IPS-15b (cell line): ENCODE measurements around the gene ARTN.

Experiments used
- H3K27me3 ChIP-seq: one replicate; pipeline ENCODE4 v1.6.1; 2013; ENCODE audit warnings: low read length; ENCODE audit not compliant: control insufficient read depth, insufficient read depth
- H3K36me3 ChIP-seq: one replicate; pipeline ENCODE4 v1.6.1; 2013; ENCODE audit warnings: low read length; ENCODE audit not compliant: control insufficient read depth, insufficient read depth
- H3K4me1 ChIP-seq: one replicate; pipeline ENCODE4 v1.6.1; 2013; ENCODE audit warnings: mild to moderate bottlenecking, low read length; ENCODE audit not compliant: control insufficient read depth, insufficient read depth
- H3K4me3 ChIP-seq: one replicate; pipeline ENCODE4 v1.5.1; 2013; ENCODE audit warnings: low read depth, low read length
- H3K9ac ChIP-seq: one replicate; pipeline ENCODE4 v1.6.1; 2013; ENCODE audit warnings: low read depth, mild to moderate bottlenecking, low read length
- H3K9me3 ChIP-seq: one replicate; pipeline ENCODE4 v1.6.1; 2013; ENCODE audit warnings: mild to moderate bottlenecking, low read length; ENCODE audit not compliant: control insufficient read depth, insufficient read depth

Gene ARTN

DNA sequence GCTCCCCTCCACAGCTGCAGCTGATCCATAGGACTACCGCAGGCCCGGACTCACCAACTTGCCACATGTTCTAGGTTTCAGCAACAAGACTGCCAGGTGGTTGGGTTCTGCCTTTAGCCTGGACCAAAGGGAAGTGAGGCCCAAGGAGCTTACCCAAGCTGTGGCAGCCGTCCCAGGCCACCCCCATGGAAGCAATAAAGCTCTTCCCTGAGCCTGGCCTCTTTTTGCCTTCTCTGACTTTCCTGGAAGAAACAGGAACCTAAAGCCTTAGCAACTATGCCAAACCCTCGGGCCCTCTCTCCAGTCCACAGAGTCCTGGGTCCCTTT, 2.7 kb upstream of the ARTN start:
- H3K4me1 ChIP-seq, result peaks cover 24% of the 10 kb centered on the region
- peaks cover 13% of the 10 kb centered on the region for H3K27me3 ChIP-seq
- no peak overlapping the region for H3K9ac ChIP-seq
- no peak overlapping the region for H3K4me3 ChIP-seq
- no peaks in the 10 kb centered on the region for H3K9me3 ChIP-seq
- no peaks in the 10 kb centered on the region for H3K36me3 ChIP-seq

DNA sequence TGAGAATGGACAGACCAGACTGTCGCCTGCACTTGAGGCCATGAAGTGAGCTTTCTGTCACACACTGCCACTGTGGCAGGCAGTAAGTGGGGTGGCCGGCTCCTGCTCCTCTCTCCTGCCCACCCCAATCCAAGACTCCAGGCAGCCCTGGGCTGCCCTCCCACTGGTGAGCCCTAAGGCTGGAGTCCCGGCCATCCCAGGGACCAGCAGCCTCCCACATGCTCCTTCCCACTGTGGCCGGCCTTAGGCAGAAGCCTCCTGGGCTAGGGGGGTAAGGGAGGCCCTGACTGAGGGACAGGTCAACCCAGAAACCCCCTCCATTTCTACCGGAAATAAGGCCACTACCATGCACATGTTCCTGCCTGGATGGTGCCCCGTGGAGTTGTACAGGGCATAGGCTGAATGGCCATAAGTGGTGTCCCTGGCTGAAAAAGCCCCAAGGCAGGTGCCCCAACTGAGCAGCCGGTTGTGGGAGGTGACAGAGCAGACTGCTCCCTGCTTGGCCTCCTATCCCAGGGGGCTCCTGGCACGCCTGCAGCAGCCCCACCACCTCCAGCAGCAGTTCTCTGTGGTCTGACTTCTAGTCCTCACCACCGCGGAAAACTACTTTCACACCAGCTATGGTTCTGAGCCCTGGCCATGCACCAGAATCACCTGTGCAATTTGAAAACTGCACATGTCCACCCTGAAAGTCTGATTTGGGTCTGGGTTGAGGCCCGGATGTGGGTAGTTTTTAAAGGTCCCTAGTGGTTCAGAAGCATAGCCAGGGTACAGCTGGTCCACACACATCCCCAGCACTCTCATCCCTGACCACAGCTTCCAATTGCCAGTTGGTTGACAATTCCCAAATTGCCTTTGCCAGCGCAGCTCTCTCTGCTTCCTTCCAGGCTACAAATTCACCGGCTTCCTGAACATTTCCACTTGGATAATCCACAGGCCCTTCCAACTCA, 1.6 kb upstream of the ARTN start:
- peaks cover 2% of the 10 kb centered on the region for H3K36me3 ChIP-seq
- H3K4me1 ChIP-seq, result peaks cover 24% of the 10 kb centered on the region
- H3K9ac ChIP-seq, result no peak overlapping the region
- no peaks in the 10 kb centered on the region for H3K9me3 ChIP-seq
- no peak overlapping the region for H3K4me3 ChIP-seq
- peaks cover 13% of the 10 kb centered on the region for H3K27me3 ChIP-seq

DNA sequence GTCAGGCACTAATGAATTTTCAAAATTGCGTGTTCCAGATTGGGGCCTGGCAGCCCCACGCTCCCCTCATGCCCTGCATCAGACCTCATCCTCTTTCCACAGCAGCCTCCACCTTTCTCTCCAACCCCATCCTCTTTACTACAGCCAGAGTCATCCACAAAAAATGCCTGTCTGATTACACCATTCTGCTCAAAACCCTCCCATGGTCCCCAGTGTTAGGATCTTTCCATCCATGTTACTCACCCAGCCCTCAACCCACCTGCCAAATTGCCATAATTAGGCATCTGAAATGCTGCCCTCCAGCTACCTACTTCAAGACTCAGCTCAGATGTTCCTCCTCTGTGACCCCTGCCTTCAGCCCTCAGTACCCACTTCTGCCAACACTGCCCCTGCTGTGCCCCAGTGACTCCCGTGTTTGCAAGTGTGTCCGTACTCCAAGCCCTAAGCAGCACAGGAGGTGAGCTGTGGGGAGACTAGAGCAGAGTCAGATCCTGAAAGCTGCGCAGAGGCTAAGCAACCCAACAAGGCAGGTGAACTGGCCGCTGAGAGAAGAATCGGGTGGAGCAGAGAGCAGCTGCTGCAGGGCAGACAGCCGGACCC, 715 bp upstream of the ARTN start:
- H3K9me3 ChIP-seq, result no peaks in the 10 kb centered on the region
- peaks cover 6% of the 10 kb centered on the region for H3K36me3 ChIP-seq
- H3K4me3 ChIP-seq, result peak overlapping the region; percentile 77
- H3K9ac ChIP-seq, result peak overlapping the region; percentile 4
- H3K4me1 ChIP-seq, result peaks cover 24% of the 10 kb centered on the region
- peaks cover 13% of the 10 kb centered on the region for H3K27me3 ChIP-seq

DNA sequence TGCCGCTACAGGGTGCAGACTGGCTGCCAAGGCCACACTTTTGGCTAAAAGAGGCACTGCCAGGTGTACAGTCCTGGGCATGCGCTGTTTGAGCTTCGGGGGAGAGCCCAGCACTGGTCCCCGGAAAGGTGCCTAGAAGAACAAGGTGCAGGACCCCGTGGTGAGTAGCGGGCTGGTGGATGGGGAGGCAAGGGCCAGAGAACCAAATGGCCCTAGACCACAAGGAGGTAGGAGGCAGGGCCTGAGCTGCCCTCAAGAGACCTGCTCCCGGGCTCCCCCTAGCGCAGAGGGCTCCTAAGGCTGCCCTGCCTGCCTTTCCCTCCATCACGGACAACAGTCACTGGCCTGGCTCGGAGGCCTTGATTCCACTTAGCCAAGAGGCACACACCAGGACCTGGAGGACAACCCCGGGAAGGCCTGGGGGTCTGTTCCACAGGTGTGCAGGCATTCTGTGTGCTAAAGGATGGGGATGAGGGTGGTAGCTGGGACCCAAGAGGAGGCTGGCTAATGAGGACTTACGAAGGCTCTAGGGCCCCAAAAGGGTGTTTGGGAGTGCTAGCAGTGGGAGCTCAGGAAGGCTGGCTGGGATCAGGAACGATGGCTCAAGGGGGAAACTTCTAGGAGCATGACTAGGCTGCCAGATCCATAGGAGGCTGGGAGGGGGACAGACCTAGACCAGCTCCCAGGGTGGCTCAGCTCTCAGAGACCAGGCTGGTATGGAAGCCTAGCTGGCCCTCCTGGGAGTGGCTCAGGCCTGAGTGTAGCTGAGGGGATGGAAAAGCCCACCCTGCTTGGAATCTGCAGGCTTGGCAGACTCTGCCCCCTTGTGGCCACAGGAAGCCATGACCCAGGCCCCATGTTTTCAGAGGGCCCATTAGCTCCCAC, 742 bp downstream of the ARTN start:
- Histone ChIP-seq H3K36me3 (peaks cover 6% of the 10 kb centered on the region), H3K9me3 (no peaks in the 10 kb centered on the region), H3K4me3 (peak overlapping the region; percentile 77), H3K9ac (peak overlapping the region; percentile 70), H3K4me1 (peaks cover 24% of the 10 kb centered on the region), H3K27me3 (peaks cover 13% of the 10 kb centered on the region)

DNA sequence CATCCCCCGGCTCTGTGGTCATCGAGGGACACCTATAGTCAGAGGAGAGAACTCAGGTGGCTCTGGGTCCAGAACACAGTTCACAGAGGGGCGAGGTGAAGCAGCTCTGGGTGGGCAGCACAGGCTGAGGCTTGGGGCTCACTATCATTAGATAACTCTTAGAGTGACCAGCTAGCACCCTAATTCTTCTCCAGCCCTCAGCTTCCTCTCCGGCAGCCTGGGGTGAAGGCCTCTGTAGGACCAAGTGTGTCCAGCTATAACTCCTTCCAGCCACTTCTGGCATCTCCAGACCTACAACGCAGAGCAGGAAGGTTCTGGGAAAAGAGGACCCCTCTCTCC, 1.4 kb downstream of the ARTN start:
- H3K4me1 ChIP-seq, result peaks cover 21% of the 10 kb centered on the region
- peaks cover 13% of the 10 kb centered on the region for H3K27me3 ChIP-seq
- H3K9ac ChIP-seq, result no peak overlapping the region
- H3K36me3 ChIP-seq, result peaks cover 6% of the 10 kb centered on the region
- H3K4me3 ChIP-seq, result peak overlapping the region; percentile 16
- no peaks in the 10 kb centered on the region for H3K9me3 ChIP-seq

DNA sequence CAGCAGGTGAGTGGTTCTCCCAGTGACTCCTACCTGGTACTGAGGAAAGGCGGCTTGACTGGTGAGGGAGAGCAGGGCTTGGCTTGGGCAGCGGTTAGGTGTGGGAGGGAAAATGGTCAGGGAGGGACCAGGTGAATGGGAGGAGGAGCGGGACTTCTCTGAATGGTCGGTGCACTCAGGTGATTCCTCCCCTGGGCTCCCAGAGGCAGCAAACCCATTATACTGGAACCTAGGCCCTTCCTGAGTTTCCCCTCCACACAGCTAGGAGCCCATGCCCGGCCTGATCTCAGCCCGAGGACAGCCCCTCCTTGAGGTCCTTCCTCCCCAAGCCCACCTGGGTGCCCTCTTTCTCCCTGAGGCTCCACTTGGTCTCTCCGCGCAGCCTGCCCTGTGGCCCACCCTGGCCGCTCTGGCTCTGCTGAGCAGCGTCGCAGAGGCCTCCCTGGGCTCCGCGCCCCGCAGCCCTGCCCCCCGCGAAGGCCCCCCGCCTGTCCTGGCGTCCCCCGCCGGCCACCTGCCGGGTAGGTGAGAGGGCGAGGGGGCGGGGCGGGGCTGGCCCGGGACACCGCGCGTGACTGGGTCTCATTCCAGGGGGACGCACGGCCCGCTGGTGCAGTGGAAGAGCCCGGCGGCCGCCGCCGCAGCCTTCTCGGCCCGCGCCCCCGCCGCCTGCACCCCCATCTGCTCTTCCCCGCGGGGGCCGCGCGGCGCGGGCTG, 2.3 kb downstream of the ARTN start:
- Histone ChIP-seq H3K4me3 (peak overlapping the region; percentile 58), H3K27me3 (peaks cover 13% of the 10 kb centered on the region), H3K9me3 (no peaks in the 10 kb centered on the region), H3K9ac (no peak overlapping the region), H3K4me1 (peaks cover 21% of the 10 kb centered on the region), H3K36me3 (peaks cover 6% of the 10 kb centered on the region)

DNA sequence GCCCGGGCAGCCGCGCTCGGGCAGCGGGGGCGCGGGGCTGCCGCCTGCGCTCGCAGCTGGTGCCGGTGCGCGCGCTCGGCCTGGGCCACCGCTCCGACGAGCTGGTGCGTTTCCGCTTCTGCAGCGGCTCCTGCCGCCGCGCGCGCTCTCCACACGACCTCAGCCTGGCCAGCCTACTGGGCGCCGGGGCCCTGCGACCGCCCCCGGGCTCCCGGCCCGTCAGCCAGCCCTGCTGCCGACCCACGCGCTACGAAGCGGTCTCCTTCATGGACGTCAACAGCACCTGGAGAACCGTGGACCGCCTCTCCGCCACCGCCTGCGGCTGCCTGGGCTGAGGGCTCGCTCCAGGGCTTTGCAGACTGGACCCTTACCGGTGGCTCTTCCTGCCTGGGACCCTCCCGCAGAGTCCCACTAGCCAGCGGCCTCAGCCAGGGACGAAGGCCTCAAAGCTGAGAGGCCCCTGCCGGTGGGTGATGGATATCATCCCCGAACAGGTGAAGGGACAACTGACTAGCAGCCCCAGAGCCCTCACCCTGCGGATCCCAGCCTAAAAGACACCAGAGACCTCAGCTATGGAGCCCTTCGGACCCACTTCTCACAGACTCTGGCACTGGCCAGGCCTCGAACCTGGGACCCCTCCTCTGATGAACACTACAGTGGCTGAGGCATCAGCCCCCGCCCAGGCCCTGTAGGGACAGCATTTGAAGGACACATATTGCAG, 3.0 kb downstream of the ARTN start:
- Histone ChIP-seq H3K27me3 (peaks cover 13% of the 10 kb centered on the region), H3K9ac (no peak overlapping the region), H3K9me3 (no peaks in the 10 kb centered on the region), H3K4me1 (peaks cover 19% of the 10 kb centered on the region), H3K36me3 (peaks cover 6% of the 10 kb centered on the region), H3K4me3 (peak overlapping the region; percentile 55)

DNA sequence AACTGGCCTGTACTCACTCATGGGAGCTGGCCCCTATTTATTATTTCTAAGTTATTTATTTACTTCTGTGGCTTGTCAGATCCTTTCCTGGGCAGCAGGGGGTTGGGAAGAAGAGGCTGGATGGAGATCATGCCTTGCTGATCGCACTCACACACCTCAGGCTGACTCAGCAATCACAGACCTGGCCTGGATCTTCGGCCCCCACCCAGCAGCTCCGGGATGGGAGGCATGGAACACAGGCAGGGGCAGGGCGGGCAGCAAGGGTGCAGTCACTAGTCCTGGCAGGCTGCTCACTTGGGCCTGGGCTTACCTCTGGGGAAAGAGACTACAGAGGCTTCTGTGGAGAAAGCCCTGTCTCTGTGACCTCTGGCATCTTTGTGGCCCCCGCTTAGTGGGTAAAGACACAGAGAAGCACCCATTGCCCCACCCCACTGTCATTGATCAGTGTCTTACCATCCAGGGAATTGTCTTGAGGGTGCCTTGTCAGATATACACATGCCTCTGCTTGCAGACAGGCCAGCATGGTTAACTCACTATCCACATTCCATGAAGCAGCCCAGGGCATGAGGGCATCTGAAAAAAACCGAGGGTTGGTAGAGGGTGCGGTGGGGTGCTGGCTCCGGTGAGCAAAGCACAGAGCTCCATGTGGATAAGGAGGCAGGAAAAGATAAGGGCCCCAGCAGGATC, 3.7 kb downstream of the ARTN start:
- H3K4me1 ChIP-seq, result peaks cover 19% of the 10 kb centered on the region
- H3K4me3 ChIP-seq, result no peak overlapping the region
- peaks cover 6% of the 10 kb centered on the region for H3K36me3 ChIP-seq
- H3K9me3 ChIP-seq, result no peaks in the 10 kb centered on the region
- H3K27me3 ChIP-seq, result peaks cover 9% of the 10 kb centered on the region
- H3K9ac ChIP-seq, result no peak overlapping the region

DNA sequence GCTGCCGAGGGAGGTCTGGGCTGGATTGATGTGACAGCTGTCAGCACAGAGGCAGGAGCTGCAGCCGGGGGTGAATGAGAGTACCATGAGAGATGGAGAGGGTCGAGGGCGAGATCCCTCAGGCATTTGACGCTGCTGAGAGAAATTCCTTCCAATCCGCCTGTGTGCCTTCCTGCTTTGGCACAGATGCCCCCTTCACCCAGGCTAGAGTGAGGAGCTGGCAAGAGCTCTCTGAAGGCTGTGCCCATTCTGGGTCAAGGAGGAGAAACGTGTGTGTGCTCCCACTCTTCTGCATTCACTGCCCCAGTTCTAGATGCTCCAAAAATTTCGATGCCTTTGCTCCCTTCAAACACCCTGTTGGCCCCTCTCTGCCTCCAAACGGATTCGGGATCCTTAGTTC, 4.8 kb downstream of the ARTN start:
- peaks cover 15% of the 10 kb centered on the region for H3K4me1 ChIP-seq
- H3K36me3 ChIP-seq, result peaks cover 6% of the 10 kb centered on the region
- no peak overlapping the region for H3K4me3 ChIP-seq
- no peaks in the 10 kb centered on the region for H3K9me3 ChIP-seq
- no peak overlapping the region for H3K9ac ChIP-seq
- H3K27me3 ChIP-seq, result no peaks in the 10 kb centered on the region

DNA sequence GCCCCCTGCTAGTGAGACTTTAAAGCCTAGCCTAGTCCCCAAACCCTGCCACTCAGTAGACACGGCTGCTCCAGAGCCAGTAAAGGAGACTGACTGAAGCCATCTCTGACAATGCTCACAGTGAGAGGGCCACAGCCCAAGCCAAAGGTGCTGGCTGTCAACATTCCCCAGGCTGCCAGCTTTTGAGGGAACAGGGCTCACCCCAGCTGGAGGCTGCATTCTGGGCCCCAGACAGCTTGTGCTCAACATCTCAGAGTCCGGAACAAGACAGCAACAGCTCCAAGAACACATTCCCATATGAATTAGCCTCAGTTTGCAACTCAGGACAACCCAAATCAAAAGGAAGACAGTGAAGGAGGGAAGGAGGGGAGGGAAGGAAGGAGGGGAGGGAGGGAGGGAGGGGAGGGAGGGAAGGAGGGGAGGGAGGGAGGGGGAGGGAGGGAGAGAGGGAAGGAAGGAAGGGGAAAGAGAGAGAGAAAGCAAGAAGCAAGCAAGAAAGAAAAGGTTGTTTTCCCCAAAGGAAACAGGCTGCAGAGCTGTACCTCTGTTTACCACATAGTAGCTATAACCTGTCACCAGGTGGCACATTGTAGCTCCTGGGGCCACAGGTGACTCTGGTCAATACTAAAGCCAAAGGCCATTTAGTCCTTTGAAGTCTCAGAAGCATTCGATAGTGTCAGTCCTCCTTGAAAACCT, 5.4 kb downstream of the ARTN start:
- H3K9me3 ChIP-seq, result no peaks in the 10 kb centered on the region
- H3K4me1 ChIP-seq, result peaks cover 13% of the 10 kb centered on the region
- no peak overlapping the region for H3K4me3 ChIP-seq
- H3K9ac ChIP-seq, result no peak overlapping the region
- H3K36me3 ChIP-seq, result peaks cover 6% of the 10 kb centered on the region
- no peaks in the 10 kb centered on the region for H3K27me3 ChIP-seq
